Glomerular endothelial cell (primary cell): ENCODE results near the gene DUSP2. TPM values are rescaled to one million over a fixed set of nuclear protein-coding genes. Genes with fewer than 3 reads are reported as not detected.

Experiments used
- DNase-seq: peaks from one replicate; pipeline ENCODE4 v3.0.0-alpha.2; 2011; ENCODE audit warnings: low read depth, low spot score; ENCODE audit errors: extremely low read depth
- total RNA-seq: library from RNA; depleted of rRNA; stranded (reverse); fragments of >200 nt; gene quantifications from 2 replicates; pipeline ENCODE4 v1.2.3, GENCODE V29; 2015

DUSP2 gene
- total RNA-seq, 1 donor from 2014 or later, result 0.18 TPM

GRCh38 chr2:96116424-96116878 is 28.8 kb downstream of the DUSP2 start, which contains the start of gene ADRA2B:
TSS of gene ADRA2B (minus strand) at chr2:96116571. CDS start at chr2:96116149, 422 bp downstream.
- no peak for DNase-seq

GRCh38 chr2:96115631-96116423 is 29.4 kb downstream of the DUSP2 start:
- no peak for DNase-seq

DNA sequence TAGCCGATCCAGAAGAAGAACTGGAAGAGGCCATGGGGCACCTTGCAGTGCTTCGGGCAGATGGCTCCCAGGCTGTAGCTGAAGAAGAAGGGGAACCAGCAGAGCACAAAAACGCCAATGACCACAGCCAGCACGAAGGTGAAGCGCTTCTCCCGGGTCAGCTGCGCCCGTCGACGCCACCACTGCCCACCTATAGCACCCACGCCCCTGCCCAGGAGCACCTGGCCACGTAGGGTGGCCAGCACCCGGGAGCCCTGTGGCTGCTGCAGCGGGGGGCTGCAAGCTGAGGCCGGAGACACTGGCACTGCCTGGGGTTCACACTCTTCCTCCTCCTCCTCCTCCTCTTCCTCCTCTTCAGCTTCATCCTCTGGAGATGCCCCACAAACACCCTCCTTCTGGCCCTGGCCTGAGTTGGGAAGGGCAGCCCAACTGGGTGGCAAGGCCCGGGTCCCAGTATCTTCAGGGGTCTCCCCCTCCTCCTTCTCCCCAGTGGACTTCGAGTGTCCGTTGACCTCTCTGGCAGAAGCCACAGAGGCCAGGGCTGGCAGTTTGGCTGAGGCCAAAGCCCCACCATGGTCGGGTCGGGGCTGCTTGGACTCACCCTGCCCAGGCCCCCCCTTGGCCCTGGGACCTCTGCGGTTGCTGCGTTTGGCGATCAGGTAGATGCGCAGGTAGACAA is 30.2 kb downstream of the DUSP2 start:
- no peak for DNase-seq

GRCh38 chr2:96114546-96114902 is 30.7 kb downstream of the DUSP2 start:
- DNase-seq, result no peak

- no peak for DNase-seq
Measured at GRCh38 chr2:96113951-96114350, 31.3 kb downstream of the DUSP2 start.

DNA sequence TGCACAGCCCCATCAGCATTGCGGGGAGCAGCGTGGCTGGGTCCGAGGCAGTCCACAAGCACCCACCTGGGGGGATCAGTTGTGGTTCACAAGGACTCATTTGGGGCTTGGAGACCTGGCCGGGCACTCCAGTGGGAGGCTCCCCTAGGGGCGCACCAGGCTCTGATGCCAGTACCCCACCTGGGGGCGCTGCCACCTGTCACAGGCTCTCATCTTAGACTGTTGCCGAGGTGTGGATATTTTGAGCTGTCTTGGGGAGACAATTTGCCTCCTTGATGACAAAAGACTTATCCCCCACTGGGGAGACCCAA is 31.9 kb downstream of the DUSP2 start:
- no peak for DNase-seq

GRCh38 chr2:96112501-96113366 is 32.5 kb downstream of the DUSP2 start:
- no peak for DNase-seq

- DNase-seq, result no peak
Measured at GRCh38 chr2:96111823-96112500, 33.3 kb downstream of the DUSP2 start.

GRCh38 chr2:96111257-96111640 is 34.0 kb downstream of the DUSP2 start:
- no peak for DNase-seq

DNA sequence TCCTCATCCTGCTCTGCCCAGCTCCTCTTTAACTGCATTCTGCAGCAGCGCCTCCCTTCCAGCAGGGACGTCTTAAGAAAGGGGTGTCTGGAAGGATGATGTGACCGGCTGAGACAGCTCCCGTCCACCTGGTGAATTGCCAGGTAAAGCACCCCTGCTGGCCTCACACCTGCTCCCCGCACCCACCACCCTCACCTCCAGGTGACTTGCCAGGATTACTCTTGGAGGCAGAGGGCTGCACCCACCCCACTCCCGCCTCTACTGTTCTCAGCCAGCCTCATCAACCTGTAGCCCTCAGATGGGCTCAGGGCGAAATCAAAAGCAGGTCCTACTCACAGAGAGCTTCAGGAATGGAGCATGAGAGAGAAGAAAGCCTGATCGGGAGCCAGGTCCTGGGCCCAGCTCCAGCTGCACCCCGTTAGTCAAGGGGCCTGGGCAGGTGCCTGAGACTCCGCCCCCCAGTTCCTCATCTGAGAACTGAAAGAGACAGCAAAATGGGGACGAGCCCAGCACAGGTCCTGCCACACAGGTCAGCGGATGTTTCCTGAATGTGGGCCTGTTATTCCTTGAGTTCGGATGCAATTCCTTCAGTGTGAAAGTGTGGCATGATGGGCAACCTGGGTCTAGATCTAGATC is 34.5 kb downstream of the DUSP2 start:
- DNase-seq, result no peak

- no peak for DNase-seq
Measured at GRCh38 chr2:96109931-96110511, 35.2 kb downstream of the DUSP2 start.

DNA sequence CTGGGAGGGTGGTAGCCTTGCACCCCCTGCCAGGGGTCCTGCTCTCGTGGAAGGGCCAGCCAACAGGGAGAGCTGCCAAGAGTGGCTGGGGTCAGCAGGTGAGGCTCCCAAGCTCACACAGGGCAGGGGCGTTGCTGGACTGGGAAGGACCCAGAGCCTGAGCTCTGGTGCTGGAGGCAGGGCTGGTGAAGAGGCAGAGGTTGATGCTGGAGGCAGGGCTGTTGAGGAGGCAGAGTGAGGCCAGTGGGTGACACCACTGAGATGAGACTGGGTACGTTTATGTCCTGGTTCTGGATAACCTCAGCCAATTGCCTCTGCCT is 35.9 kb downstream of the DUSP2 start:
- no peak for DNase-seq

DNA sequence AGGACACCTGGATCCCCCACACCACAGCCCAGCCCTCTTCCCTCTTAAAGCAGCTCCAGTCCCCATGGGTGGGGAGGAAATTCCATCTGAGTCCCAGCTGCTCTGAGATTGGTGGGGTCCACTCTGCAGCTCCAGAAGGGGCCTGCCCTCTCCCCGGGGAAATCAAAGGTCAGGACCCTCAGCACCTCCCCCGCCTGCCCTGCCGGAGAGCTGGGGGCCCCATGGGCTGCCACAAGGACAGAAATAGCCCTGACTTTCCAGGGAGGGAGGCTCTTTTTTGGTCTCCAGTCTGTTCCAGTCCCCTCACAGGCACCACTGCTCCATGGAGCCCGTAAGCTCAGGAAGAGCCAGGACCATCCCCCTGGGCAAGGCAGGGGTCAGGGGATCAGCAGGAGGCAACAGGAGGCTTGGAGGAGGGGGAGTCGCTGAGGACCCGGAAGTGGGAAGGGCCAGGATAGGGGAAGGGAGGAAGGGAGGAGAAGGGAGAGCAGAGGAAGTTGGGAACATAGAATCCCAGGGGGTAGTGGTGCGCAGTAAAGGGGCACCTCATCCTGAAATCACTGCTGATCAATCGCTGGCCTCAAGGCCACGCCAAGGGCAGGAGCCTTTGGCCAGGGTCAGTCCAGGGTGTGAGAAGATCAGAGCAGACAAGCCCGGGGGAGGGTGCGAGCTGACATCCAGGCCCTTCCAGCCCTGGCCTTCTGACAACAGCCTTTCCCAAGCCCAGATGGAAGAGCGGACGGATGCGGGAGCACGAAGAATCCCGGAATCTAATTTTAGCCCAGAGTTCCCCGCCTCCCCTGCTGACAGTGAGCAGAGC is 36.5 kb downstream of the DUSP2 start:
- no peak for DNase-seq

DNA sequence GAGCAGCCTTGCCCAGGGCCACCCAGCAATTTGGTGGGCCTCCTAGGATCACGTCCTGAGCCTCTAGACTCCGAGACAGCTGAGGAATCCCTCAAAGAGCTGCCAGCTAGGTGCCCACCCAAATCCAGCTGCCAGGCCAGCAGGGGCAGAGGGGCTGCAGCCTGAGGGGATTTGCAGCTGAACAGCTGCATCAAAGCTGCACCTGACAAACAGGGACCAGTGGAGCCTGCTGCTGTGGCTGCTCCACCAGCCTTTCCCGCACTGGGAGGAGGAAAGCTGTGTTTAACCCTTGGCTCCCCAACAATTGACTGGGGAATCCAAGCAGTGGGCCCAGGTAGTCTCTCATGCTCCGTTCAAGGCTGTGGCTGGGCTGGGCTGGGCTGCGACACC is 37.1 kb downstream of the DUSP2 start:
- DNase-seq, result no peak

- DNase-seq, result no peak
Measured at GRCh38 chr2:96107708-96108065, 37.6 kb downstream of the DUSP2 start.

DNA sequence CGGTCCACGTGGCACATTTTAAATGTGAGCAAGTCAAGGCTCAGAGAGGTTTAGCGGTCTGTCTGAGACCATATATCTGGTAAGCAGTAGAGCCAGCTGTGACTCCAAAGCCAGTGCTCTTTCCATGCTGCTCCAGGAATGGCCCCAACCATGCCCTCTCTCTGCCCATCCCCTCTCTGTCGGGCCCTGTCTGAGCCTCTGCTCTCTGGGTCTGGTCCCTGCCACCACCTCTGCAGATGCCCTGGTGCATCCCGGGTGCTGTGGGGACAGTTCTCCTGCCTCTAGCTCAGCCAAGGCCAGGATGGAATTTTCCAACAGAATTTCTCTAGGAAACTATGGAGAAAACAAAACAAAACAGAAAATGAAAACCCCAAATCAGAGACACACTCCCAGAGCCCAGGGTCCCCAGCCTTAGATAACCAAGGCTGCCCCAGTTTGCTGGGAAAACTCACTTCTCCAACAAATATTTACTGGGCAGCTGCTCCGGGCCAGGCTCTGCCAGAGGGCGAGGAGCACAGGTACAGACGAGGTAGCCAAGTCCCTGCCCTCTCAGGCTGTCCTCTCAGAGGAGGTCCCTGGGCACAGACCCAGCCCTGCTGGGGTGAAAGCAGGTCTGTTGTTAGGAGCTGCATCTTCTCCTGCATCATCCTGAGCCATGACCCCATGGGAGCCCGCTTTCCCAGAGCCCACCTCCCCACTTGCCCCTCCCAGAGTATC is 38.1 kb downstream of the DUSP2 start:
- no peak for DNase-seq

DNA sequence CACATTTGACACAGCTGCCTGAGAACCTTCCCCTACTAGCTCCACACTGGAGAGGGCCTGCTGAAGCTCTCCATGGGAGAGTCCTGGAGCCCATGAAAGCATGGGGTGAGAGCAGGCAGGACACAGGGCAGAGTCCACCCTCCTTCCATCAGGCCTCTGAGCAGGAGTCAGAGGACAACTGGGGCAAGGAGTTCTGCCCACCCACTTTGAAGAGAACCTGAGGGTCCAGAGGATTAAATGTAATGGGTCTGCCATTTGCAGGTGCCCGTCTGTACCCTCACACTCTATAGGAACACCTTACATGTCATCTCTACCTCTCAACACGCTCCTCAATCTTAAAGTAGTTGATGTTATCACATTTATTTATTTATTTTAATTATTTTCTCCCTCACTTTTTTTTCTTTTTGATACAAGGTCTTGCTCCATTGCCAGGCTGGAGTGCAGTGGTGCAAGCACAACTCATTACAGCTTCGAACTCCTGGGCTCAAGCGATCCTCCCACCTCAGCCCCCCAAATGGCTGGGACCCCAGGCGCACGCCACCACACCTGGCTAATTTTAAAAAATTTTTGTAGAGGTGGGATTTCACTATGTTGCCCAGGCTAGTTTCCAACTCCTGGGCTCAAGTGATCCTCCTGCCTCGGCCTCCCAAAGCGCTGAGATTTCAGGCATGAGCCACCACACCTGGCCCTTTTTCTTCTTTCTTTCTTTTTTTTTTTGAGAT is 39.1 kb downstream of the DUSP2 start:
- no peak for DNase-seq
